GM19455 (cell line): ENCODE results near the gene ADGRL1.
"Not testable (repeated sequence)": the region's sequence is repeated elsewhere in the genome, so short reads cannot be mapped to it uniquely, and the experiment has no call there.

Source experiments
- ATAC-seq: cut with Tn5 transposase; IDR thresholded peaks from one replicate; pipeline ENCODE4 v1.9.1; 2021; ENCODE audit not compliant: unreplicated experiment

Gene ADGRL1

GRCh38 chr19:14164082-14164481, 41.9 kb downstream of the ADGRL1 start:
- no peak for ATAC-seq

- ATAC-seq, result no peak
Measured at GRCh38 chr19:14162871-14163297, 43.1 kb downstream of the ADGRL1 start.

GRCh38 chr19:14161305-14161704, 44.7 kb downstream of the ADGRL1 start:
- no peak for ATAC-seq

GRCh38 chr19:14160017-14160703, 45.8 kb downstream of the ADGRL1 start:
- no peak for ATAC-seq

GRCh38 chr19:14159059-14159458, 46.9 kb downstream of the ADGRL1 start:
- ATAC-seq, result no peak

- no peak for ATAC-seq
Measured at GRCh38 chr19:14158276-14159023, 47.5 kb downstream of the ADGRL1 start.

GRCh38 chr19:14156971-14157717, 48.8 kb downstream of the ADGRL1 start:
- no peak for ATAC-seq

GRCh38 chr19:14156122-14156521, 49.8 kb downstream of the ADGRL1 start:
- no peak for ATAC-seq

- ATAC-seq, result no peak
Measured at GRCh38 chr19:14155371-14155770, 50.6 kb downstream of the ADGRL1 start.

- ATAC-seq, result no peak
Measured at GRCh38 chr19:14152713-14153112, 53.3 kb downstream of the ADGRL1 start.

GRCh38 chr19:14150770-14151661, 55.0 kb downstream of the ADGRL1 start:
- no peak for ATAC-seq

GRCh38 chr19:14150041-14150769, 55.8 kb downstream of the ADGRL1 start:
- ATAC-seq, result no peak

GRCh38 chr19:14149509-14149994, 56.4 kb downstream of the ADGRL1 start:
- ATAC-seq, result no peak

- no peak for ATAC-seq
Measured at GRCh38 chr19:14148751-14149410, 57.1 kb downstream of the ADGRL1 start.

- ATAC-seq, result no peak
Measured at GRCh38 chr19:14147797-14148605, 58.0 kb downstream of the ADGRL1 start.

GRCh38 chr19:14146789-14147216, 59.2 kb downstream of the ADGRL1 start:
- ATAC-seq, result no peak

- ATAC-seq, result not testable (repeated sequence)
Measured at GRCh38 chr19:14146169-14146568, 59.8 kb downstream of the ADGRL1 start.

- no peak for ATAC-seq
Measured at GRCh38 chr19:14145381-14145780, 60.6 kb downstream of the ADGRL1 start.
